Measurements from ENCODE around the gene MUC4.

DNA sequence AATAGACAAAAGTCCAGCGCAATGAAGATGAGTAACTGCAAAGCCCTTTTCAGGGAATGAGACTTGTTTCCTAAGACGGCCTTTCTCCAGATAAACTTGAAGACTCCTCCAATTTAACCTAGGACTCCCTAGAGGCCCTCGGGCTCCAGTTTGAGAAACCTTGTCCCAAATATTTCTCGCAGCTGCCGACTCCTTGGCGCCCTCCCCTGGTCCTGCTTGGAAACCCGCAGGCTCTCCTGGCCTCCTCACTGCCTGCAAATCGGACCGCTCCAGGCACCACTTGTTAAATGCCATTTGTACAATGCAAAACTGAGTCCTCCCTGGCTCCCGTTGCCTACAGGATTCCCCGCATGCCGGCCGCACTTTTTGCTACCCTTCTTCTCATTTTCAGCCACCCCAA is 36.8 kb downstream of the MUC4 start:
- TF ChIP-seq POLR2A (IDR thresholded peaks at IDR 0.05; ENCODE audit: low read depth, low read length) (no peak), POLR2AphosphoS5 (IDR thresholded peaks at IDR 0.05; ENCODE audit: low read depth, low read length) (no peak), TAF1 (IDR thresholded peaks at IDR 0.05; ENCODE audit: low read depth, low read length) (no peak), SPI1 (IDR thresholded peaks at IDR 0.05; ENCODE audit: low read depth, low read length) (no peak)

Measured in GM12891 (cell line).